Tibial nerve (tissue), 4 donors: ENCODE measurements around the gene RELA. TPM values are rescaled to one million over a fixed set of nuclear protein-coding genes. Genes with fewer than 3 reads are reported as not detected.
A peak's percentile ranks its signal among the peaks of the same experiment; 100 is the strongest.

Experiments used
- DNase-seq, 2 donors: peaks; one replicate each; pipeline ENCODE4 v3.0.0-alpha.2; 2019; ENCODE audit warnings: low spot score in 2 of 2
- H3K27ac ChIP-seq, 4 donors: fragments of 200-600 bp; sonication (generic) in 3 of 4; one replicate each; pipeline ENCODE4 v1.5.1; 2017 to 2019; ENCODE audit warnings: mild to moderate bottlenecking in 1 of 4
- H3K27me3 ChIP-seq, 2 donors: fragments of 200-600 bp; sonication (generic) in 1 of 2; one replicate each; pipeline versions ENCODE4 v1.5.1 to v1.6.0; 2017 to 2019
- H3K36me3 ChIP-seq, 3 donors: fragments of 200-600 bp; sonication (generic); one replicate each; pipeline ENCODE4 v1.5.1; 2018 to 2019
- H3K4me1 ChIP-seq, 4 donors: fragments of 200-600 bp; sonication (generic) in 3 of 4; one replicate each; pipeline ENCODE4 v1.5.1; 2017 to 2019
- H3K4me3 ChIP-seq, 4 donors: fragments of 200-600 bp; sonication (generic) in 3 of 4; one replicate each; pipeline ENCODE4 v1.5.1; 2017 to 2019; ENCODE audit warnings: mild to moderate bottlenecking in 1 of 4, moderate library complexity in 1 of 4
- H3K9me3 ChIP-seq, 4 donors: fragments of 200-600 bp; sonication (generic) in 3 of 4; one replicate each; pipeline ENCODE4 v1.5.1; 2017 to 2019
- EP300 ChIP-seq, 2 donors: sonication (generic); formaldehyde crosslinking; IDR thresholded peaks; one replicate each; pipeline ENCODE4 v1.6.1; 2017; ENCODE audit warnings: antibody characterized with exemption in 2 of 2, mild to moderate bottlenecking in 1 of 2
- POLR2A ChIP-seq, 2 donors: fragments of 450-650 bp; IDR thresholded peaks; one replicate each; pipeline ENCODE4 v1.6.1; 2017; ENCODE audit warnings: antibody characterized with exemption in 2 of 2, mild to moderate bottlenecking in 2 of 2, moderate library complexity in 2 of 2
- WGBS, 2 donors: methylation state at CpG; one replicate each; pipeline ENCODE4 v1.1.5; 2018; 5-methylcytosine and 5-hydroxymethylcytosine counted together
- total RNA-seq, 4 donors: library from RNA; depleted of rRNA; stranded (reverse); fragments of >200 nt; gene quantifications; one replicate each; pipeline ENCODE4 v1.1.0, GENCODE V29; 2016
- TF ChIP-seq, protein P1 (sequence below), 5 experiments: fragments of 200-600 bp in 3 of 5; fragments of 450-650 bp in 2 of 5; sonication (generic) in 3 of 5; IDR thresholded peaks; one replicate each; pipeline ENCODE4 v1.5.1; 2016 to 2019; ENCODE audit warnings: antibody characterized with exemption in 5 of 5, mild to moderate bottlenecking in 3 of 5, moderate library complexity in 2 of 5

Gene RELA
- total RNA-seq, 4 donors from 2014 or later = 44.6 to 70.8 (median 51.7) TPM

DNA sequence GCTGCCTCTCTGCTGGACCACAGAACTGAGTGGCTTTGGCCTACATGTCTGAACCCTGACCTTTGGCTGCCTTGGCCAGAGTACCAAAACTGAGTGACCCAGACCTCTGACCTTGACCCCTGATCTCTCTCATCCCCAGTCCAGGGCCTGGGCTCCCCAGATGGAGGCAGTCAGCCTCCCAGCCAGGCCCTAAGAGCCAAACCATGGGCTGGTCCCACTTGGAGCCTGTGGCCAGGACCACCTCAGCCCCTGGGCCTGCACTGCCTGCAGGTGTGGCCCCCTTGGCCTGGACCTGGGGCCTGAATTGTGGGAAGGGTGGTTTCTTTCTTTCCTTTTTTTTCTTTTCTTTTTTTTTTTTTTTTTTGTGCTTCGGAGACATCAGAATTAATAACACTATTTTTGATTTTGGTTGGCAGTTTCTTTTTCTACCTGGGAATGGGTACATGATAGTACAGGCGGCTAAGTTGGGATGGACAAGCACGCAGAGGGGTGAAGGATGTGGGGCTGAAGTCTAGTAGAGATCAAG is 25.6 kb downstream of the RELA start:
- Histone ChIP-seq H3K27me3 (no peaks in the 10 kb centered on the region), H3K4me1 (peaks cover 0 to 52% (median 41%) of the 10 kb centered on the region in 4 donors)
- TF ChIP-seq, protein P1, sequence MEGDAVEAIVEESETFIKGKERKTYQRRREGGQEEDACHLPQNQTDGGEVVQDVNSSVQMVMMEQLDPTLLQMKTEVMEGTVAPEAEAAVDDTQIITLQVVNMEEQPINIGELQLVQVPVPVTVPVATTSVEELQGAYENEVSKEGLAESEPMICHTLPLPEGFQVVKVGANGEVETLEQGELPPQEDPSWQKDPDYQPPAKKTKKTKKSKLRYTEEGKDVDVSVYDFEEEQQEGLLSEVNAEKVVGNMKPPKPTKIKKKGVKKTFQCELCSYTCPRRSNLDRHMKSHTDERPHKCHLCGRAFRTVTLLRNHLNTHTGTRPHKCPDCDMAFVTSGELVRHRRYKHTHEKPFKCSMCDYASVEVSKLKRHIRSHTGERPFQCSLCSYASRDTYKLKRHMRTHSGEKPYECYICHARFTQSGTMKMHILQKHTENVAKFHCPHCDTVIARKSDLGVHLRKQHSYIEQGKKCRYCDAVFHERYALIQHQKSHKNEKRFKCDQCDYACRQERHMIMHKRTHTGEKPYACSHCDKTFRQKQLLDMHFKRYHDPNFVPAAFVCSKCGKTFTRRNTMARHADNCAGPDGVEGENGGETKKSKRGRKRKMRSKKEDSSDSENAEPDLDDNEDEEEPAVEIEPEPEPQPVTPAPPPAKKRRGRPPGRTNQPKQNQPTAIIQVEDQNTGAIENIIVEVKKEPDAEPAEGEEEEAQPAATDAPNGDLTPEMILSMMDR (IDR thresholded peaks at IDR 0.05) = no peak
- no peak for TF ChIP-seq EP300 (IDR thresholded peaks at IDR 0.05)
- no peak for TF ChIP-seq POLR2A (IDR thresholded peaks at IDR 0.05)

DNA sequence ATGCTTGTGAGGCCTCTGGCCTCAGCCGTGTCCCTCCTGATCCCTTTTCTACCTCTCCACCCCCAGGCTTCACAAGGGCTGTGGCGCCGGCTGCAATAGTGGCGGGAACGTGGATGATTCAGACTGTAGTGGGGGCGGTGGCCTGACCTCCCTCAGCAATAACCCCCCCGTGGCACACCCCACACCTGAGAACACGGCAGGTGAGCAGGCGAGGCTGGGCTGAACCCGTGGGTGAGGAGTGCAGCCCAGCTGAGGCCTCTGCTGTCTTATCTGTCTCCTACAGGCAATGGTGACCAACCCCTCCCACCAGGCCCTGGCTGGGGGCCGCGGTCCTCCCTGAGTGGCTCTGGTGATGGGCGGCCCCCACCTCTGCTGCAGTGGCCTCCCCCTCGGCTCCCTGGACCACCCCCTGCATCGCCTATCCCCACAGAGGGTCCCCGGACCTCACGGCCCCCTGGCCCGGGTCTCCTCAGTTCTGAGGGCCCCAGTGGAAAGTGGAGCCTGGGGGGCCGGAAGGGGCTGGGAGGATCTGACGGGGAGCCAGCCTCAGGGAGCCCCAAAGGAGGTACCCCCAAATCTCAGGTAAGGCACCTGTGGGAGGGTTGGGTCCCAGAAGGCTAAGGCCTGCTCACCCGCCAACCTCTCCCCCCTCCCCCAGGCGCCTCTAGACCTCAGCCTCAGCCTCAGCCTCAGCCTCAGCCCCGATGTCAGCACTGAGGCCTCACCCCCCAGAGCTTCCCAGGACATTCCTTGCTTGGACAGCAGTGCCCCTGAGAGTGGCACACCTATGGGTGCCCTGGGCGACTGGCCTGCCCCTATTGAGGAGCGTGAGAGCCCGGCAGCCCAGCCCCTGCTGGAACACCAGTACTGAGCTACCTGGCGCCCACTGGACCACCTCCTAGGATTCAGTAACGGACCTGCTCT is 26.3 kb downstream of the RELA start:
- H3K4me1 ChIP-seq = peaks cover 0 to 48% (median 38%) of the 10 kb centered on the region in 4 donors
- 86 to 90% methylated on average over 13 to 20 of the region's 28 CpGs for WGBS, 2 donors
- peaks cover 0 to 66% (median 14%) of the 10 kb centered on the region in 3 donors for H3K36me3 ChIP-seq
- H3K27ac ChIP-seq = peak overlapping the region in 2 of 4 donors; percentile 91 to 96
- no peak for DNase-seq
- no peaks in the 10 kb centered on the region for H3K27me3 ChIP-seq
- H3K4me3 ChIP-seq = no peak overlapping the region
- TF ChIP-seq, protein P1 (IDR thresholded peaks at IDR 0.05) = no peak
- TF ChIP-seq EP300 (IDR thresholded peaks at IDR 0.05) = no peak
- no peak for TF ChIP-seq POLR2A (IDR thresholded peaks at IDR 0.05)
- H3K9me3 ChIP-seq = no peaks in the 10 kb centered on the region

More for the DNA sequence above, 25.6 kb downstream of the RELA start:
- peak overlapping the region in 2 of 4 donors; percentile 91 to 96 for H3K27ac ChIP-seq
- H3K36me3 ChIP-seq = peaks cover 0 to 63% (median 14%) of the 10 kb centered on the region in 3 donors
- no peak for DNase-seq
- H3K4me3 ChIP-seq = no peak overlapping the region
- H3K9me3 ChIP-seq = no peaks in the 10 kb centered on the region
- 88 to 90% methylated on average over 3 of the region's 3 CpGs for WGBS, 2 donors

DNA sequence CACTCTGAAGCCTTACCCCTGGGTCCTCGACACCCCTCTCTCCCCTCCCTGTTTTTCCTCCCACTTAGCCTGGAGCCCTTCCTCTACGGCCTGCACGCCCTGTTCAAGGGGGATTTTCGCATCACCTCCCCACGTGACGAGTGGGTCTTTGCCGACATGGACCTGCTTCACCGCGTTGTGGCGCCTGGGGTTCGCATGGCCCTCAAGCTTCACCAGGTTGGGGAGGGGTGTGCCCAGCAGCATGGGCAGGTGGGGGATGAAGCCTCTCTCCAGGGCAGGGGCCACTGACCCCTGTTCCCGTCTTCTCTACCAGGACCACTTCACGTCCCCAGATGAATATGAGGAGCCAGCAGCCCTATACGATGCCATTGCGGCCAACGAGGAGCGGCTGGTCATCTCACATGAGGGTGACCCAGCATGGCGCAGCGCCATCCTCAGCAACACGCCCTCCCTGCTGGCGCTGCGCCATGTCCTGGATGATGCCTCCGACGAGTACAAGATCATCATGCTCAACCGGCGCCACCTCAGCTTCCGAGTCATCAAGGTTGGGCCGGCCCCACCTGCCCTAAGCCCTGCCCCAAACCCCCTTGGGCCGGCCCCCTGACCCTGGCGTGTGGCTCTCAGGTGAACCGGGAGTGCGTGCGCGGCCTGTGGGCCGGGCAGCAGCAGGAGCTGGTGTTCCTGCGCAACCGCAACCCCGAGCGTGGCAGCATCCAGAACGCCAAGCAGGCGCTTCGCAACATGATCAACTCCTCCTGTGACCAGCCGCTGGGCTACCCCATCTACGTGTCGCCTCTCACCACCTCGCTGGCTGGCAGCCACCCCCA is 27.6 kb downstream of the RELA start:
- Histone ChIP-seq H3K27ac (no peak overlapping the region), H3K4me1 (peaks cover 0 to 35% (median 26%) of the 10 kb centered on the region in 4 donors), H3K9me3 (no peaks in the 10 kb centered on the region), H3K4me3 (no peak overlapping the region), H3K36me3 (peaks cover 0 to 70% (median 16%) of the 10 kb centered on the region in 3 donors), H3K27me3 (no peaks in the 10 kb centered on the region)
- 92 to 93% methylated on average over 41 to 46 of the region's 46 CpGs for WGBS, 2 donors
- TF ChIP-seq, protein P1 (IDR thresholded peaks at IDR 0.05) = no peak
- TF ChIP-seq EP300 (IDR thresholded peaks at IDR 0.05) (no peak), POLR2A (IDR thresholded peaks at IDR 0.05) (no peak)
- DNase-seq = no peak

DNA sequence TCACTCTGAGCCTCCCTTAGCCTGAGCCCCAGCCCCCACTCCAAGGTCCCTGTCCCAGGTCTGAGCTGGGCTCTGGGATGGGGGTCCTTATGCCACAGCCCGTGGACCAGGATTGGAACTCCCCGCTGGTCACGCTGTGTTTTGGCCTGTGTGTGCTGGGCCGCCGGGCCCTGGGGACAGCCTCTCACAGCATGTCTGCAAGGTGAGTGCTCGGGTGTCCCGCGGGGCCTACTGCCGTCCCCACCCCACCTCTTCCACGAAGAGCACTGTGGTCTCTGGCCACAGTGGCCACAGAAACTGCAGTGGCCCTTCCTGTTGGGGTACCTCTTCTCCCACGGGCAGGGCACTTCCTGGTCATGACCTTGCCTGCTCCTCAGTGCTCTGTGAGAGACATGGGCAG is 28.3 kb downstream of the RELA start:
- no peak overlapping the region for H3K4me3 ChIP-seq
- no peaks in the 10 kb centered on the region for H3K9me3 ChIP-seq
- H3K27me3 ChIP-seq = no peaks in the 10 kb centered on the region
- no peak overlapping the region for H3K27ac ChIP-seq
- TF ChIP-seq POLR2A (IDR thresholded peaks at IDR 0.05) = no peak
- TF ChIP-seq EP300 (IDR thresholded peaks at IDR 0.05) = no peak
- TF ChIP-seq, protein P1 (IDR thresholded peaks at IDR 0.05) = no peak
- DNase-seq = no peak
- H3K4me1 ChIP-seq = peaks cover 0 to 28% (median 19%) of the 10 kb centered on the region in 4 donors
- peaks cover 4 to 77% (median 23%) of the 10 kb centered on the region in 3 donors for H3K36me3 ChIP-seq
- WGBS, 2 donors = 87% methylated on average over 10 to 11 of the region's 11 CpGs
